ENCODE results near the gene INTS6L.

The INTS6L gene

DNA sequence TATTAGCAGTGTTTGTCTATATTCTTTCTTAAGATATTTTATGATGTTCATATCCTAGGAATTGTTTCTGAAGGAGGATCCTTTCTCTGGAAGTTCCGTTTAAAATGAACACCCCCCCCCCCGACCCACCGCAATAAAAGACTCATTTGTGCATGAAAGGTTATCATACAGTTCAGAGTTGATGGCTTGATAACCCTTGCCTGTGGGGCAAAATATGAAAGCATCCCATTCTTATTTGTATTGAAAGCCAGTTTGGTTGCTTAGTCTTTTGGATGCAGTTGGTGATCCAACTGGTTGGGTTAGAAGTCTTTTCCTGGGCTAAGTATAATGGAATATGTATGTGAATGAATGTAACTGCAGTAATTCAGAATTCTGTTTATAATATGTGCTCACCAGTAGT is 8.3 kb downstream of the INTS6L start:
- TF ChIP-seq POLR2A (IDR thresholded peaks at IDR 0.05; ENCODE audit: low read depth, low read length), result no peak
- TF ChIP-seq POLR2AphosphoS5 (IDR thresholded peaks at IDR 0.05; ENCODE audit: low read depth, low read length), result no peak
- no peak for TF ChIP-seq TAF1 (IDR thresholded peaks at IDR 0.05; ENCODE audit: borderline replicate concordance, low read depth, low read length)
- DNase-seq (ENCODE audit: insufficient read length) (no peak), FAIRE-seq (no peak)

DNA sequence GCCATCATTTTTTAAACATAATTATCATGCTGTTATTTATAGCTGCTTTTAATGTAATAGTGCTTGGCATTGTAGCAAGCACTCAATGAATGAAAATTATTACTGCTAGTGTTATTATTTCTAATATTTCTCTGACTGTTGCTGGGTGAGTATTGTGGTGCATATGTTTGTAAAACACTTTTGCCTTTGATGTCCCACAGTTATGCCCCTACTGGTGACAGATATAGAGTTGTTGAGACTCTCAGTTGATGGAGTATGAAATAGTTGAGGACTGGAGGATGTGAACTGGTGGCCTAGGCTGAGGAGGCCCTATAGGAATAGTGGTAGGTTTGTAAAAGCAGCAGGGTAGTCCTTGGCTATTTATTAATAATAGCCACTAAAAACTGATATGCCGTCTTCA is 9.6 kb downstream of the INTS6L start:
- no peak for FAIRE-seq
- no peak for TF ChIP-seq POLR2AphosphoS5 (IDR thresholded peaks at IDR 0.05; ENCODE audit: low read depth, low read length)
- no peak for TF ChIP-seq TAF1 (IDR thresholded peaks at IDR 0.05; ENCODE audit: borderline replicate concordance, low read depth, low read length)
- TF ChIP-seq POLR2A (IDR thresholded peaks at IDR 0.05; ENCODE audit: low read depth, low read length), result no peak

DNA sequence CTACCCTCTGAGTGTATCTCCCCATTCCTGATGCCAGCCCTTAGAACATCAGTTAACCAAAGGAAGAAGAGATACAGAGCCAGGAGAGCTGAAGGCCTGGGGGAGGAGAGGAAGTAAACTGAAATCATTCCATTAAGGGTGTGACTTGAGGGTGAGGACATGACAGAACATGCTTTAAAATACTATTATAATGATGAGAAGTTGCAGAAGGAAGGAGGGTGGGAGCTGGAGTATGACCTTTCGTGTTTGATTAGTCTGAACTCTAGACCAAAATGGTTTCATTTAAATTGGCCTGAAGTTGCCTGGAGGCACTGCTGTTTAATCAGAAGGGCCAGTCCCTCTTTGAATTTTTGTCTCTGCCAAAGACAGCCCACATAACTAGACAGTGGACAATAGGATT is 11.4 kb downstream of the INTS6L start:
- no peak for FAIRE-seq
- DNase-seq (ENCODE audit: insufficient read length), result no peak
- no peak for TF ChIP-seq POLR2AphosphoS5 (IDR thresholded peaks at IDR 0.05; ENCODE audit: low read depth, low read length)

More for the DNA sequence above, 9.6 kb downstream of the INTS6L start:
- DNase-seq (ENCODE audit: insufficient read length), result no peak

- FAIRE-seq, result no peak
- TF ChIP-seq TAF1 (IDR thresholded peaks at IDR 0.05; ENCODE audit: borderline replicate concordance, low read depth, low read length) (no peak), POLR2A (IDR thresholded peaks at IDR 0.05; ENCODE audit: low read depth, low read length) (no peak), POLR2AphosphoS5 (IDR thresholded peaks at IDR 0.05; ENCODE audit: low read depth, low read length) (no peak)
- DNase-seq (ENCODE audit: insufficient read length), result no peak
Observed at GRCh38 chrX:135535077-135535940, 14.8 kb downstream of the INTS6L start.

- no peak for TF ChIP-seq POLR2AphosphoS5 (IDR thresholded peaks at IDR 0.05; ENCODE audit: low read depth, low read length)
- TF ChIP-seq TAF1 (IDR thresholded peaks at IDR 0.05; ENCODE audit: borderline replicate concordance, low read depth, low read length), result no peak
- no peak for TF ChIP-seq POLR2A (IDR thresholded peaks at IDR 0.05; ENCODE audit: low read depth, low read length)
- DNase-seq (ENCODE audit: insufficient read length) (no peak), FAIRE-seq (no peak)
Observed at GRCh38 chrX:135536877-135537276, 16.4 kb downstream of the INTS6L start.

DNA sequence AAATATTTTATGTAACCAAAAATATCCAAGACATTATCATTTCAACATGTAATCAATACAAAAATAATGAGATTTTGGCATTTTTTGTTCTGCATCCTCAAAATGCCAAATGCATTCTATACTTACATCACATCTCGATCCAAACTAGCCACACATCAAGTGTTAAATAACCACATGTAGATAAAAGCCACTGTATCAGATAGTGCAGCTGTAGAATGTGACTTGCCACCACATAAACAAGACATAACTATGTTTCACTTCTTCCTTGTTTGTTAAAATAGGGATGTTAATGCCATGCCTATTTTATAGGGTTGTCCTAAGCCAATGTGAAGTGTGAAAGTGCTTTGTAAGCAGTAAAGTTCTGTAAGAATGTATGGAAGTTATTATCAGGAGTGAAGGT is 20.9 kb downstream of the INTS6L start:
- TF ChIP-seq POLR2A (IDR thresholded peaks at IDR 0.05; ENCODE audit: low read depth, low read length) (no peak), POLR2AphosphoS5 (IDR thresholded peaks at IDR 0.05; ENCODE audit: low read depth, low read length) (no peak), TAF1 (IDR thresholded peaks at IDR 0.05; ENCODE audit: borderline replicate concordance, low read depth, low read length) (no peak)
- FAIRE-seq (no peak), DNase-seq (ENCODE audit: insufficient read length) (no peak)

DNA sequence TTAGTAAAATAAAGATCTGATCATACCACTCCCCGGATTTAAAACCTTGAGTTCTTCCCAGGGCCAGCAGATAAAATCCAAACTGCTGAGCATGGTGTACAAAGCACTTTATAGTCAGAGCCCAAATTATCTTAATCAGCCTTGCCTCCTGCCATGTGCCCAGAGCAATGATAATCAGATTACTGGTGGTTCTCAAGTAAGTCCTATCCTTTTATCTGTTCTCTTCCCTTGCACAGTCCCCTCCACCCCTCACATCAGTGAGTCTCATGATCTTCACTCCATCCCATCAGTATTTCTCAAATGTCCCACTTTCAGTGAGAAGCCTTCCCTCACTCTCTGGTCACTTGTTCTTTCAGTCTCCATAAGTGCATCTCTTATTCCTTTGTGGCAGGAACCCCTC is 22.7 kb downstream of the INTS6L start:
- DNase-seq (ENCODE audit: insufficient read length) (no peak), FAIRE-seq (no peak)
- TF ChIP-seq TAF1 (IDR thresholded peaks at IDR 0.05; ENCODE audit: borderline replicate concordance, low read depth, low read length) (no peak), POLR2A (IDR thresholded peaks at IDR 0.05; ENCODE audit: low read depth, low read length) (no peak), POLR2AphosphoS5 (IDR thresholded peaks at IDR 0.05; ENCODE audit: low read depth, low read length) (no peak)

DNA sequence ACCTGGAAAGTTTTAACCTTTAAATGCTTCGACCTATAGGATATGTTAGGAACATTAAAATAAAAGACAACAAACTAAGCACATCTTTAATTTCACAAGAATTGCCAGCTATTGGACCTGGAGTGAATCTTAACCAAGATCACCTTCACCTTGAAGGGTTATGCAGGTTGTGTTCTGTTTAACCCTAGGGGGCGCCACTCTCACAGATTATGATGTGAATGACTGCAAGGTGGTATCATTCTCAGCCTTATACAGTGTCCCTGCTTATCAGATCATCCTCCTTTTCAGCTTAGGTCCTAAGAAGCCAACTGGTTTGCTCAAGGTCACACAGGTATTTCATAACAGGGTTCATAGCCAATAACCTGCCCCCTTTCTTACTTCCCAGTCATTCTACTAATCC is 23.5 kb downstream of the INTS6L start:
- TF ChIP-seq POLR2A (IDR thresholded peaks at IDR 0.05; ENCODE audit: low read depth, low read length) (no peak), TAF1 (IDR thresholded peaks at IDR 0.05; ENCODE audit: borderline replicate concordance, low read depth, low read length) (no peak), POLR2AphosphoS5 (IDR thresholded peaks at IDR 0.05; ENCODE audit: low read depth, low read length) (no peak)
- no peak for FAIRE-seq
- DNase-seq (ENCODE audit: insufficient read length), result no peak

- DNase-seq (ENCODE audit: insufficient read length) (no peak), FAIRE-seq (peak; percentile 86)
- no peak for TF ChIP-seq POLR2AphosphoS5 (IDR thresholded peaks at IDR 0.05; ENCODE audit: low read depth, low read length)
Observed at GRCh38 chrX:135544338-135544948, 24.0 kb downstream of the INTS6L start.

DNA sequence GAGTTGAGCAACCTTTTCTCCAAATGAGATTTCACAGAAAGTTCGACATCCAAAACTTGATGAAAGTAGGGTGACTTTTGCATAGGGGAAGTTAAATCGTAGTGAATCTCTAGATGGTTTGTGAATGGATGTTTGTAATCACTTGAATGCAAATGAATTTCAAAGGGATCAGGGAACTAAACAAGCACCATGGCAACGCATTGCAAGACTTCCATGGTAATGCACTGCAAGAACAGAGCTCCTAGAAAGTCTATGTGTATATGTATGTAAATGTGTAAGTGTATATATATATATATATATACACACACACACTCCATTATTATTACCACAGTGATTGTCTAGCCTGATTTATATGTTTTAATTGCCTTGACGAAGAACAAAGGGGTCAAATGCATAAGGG is 27.3 kb downstream of the INTS6L start:
- DNase-seq (ENCODE audit: insufficient read length), result no peak
- FAIRE-seq, result no peak
- TF ChIP-seq TAF1 (IDR thresholded peaks at IDR 0.05; ENCODE audit: borderline replicate concordance, low read depth, low read length) (no peak), POLR2AphosphoS5 (IDR thresholded peaks at IDR 0.05; ENCODE audit: low read depth, low read length) (no peak), POLR2A (IDR thresholded peaks at IDR 0.05; ENCODE audit: low read depth, low read length) (no peak)

DNA sequence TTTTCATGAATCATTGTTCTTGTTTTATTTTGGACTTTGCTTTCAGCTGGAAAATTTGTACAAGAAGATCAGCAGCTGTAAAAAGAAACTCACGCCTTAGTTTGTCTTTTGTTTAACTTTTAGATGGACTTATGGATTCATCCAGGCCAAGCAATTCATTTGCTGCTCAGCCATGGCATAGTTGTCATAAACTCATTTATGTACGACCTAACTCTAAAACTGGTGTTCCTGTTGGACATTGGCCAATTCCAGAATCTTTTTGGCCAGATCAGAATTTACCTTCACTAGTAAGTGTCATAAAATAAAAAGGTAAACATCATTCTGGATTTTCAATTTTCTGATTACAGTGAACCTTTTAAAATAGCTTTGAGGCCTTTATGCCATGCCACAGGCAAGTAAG is 29.1 kb downstream of the INTS6L start:
- FAIRE-seq (peak; percentile 42), DNase-seq (ENCODE audit: insufficient read length) (no peak)
- TF ChIP-seq POLR2A (IDR thresholded peaks at IDR 0.05; ENCODE audit: low read depth, low read length) (no peak), TAF1 (IDR thresholded peaks at IDR 0.05; ENCODE audit: borderline replicate concordance, low read depth, low read length) (no peak), POLR2AphosphoS5 (IDR thresholded peaks at IDR 0.05; ENCODE audit: low read depth, low read length) (no peak)

DNA sequence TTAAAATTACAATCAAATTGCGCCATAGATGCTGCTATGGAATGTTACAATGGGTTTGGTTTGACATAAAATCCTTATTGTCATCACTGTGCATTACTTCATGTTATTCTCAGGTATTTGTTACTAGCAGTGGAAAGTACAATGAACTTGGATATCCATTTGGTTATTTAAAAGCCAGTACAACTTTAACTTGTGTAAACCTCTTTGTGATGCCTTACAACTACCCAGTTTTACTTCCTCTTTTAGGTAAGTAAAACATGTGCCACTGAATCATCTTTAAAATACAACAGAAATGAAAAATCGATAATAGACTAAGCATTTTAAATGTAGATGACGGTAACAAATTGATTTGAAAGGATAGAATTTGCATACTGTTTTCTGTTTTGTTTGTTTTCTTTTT is 35.6 kb downstream of the INTS6L start:
- FAIRE-seq (peak; percentile 62), DNase-seq (ENCODE audit: insufficient read length) (no peak)

More for the DNA sequence above, 35.6 kb downstream of the INTS6L start:
- TF ChIP-seq POLR2A (IDR thresholded peaks at IDR 0.05; ENCODE audit: low read depth, low read length) (no peak), POLR2AphosphoS5 (IDR thresholded peaks at IDR 0.05; ENCODE audit: low read depth, low read length) (no peak), TAF1 (IDR thresholded peaks at IDR 0.05; ENCODE audit: borderline replicate concordance, low read depth, low read length) (no peak)
